NCI-H2107 treated with DMSO at 0.1 percent for 48 hours (cell line): Measurements from ENCODE around the gene MAML2.

ENCODE experiments used
- DNase-seq: peaks from one replicate; lab custom pipeline; 2025; ENCODE audit not compliant: unreplicated experiment; lab: John Stamatoyannopoulos, UW

MAML2 gene

DNA sequence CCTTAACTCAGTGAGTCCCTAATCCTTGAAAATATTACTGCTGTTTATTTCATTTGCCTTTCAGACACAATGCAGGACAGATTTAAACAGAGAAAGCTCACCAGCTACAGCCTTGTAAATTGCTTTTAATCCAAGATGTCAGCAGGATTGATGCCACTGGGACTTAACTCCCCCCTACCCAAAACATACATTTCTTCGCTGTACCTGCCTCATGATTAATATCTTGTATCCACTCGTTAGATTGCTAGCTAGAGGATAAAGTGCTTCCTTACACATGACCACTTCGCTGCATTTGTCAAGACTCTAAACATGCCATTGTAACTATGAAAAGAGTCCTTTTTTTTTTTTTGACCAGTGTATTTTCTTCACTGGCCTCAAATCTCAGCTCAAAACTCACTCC, 236.3 kb downstream of the MAML2 start:
- DNase-seq, result no peak

DNA sequence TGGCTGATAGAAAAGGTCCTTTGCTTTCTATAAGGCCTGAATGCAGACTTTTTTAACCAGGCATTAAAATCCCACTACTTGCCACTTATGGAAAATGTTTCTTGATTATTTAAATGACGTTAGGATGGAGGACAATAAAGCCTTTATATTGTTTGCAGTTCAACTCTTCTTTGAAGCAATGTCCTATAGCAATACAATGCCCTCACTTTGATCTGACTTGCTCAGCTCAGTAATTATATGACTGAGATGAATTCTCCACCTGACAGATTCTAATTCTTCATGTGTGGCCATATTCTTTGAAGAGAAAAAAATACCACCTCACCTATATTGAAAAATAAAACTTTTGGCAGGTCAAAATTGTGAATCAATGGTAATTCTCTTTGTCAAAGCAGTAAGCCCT, 237.1 kb downstream of the MAML2 start:
- DNase-seq, result no peak

DNA sequence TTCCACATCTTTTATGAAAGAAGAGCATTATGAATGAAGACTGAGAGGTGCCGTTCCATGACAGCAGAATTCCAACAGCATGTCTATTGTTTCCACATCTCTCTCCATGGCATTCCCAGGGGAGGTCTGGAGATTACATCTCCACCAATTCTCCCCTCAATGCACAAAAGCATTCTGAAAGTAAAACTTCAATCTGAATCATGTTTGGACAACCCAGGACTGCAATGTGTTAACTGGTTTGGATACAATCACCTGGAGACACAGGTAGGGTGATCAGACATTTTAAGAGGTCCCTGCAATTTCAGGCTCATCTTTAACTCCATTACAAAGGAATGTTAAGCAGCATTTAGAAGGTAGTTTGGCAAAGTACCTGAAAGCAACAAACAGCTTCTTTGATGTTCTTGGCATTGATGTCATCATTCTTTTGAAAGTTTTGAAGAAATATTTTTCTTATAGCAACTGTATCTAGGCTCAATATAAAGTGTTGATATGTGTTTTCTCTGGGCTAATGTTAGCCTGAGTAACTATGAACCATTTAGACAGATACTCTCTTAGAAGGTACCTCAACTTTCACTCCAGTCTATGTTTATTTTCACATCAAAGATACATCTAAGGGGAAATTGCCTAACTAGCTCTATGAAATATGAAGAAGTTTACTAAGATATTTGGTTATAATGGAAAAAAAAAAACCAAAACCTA, 237.6 kb downstream of the MAML2 start:
- no peak for DNase-seq

DNA sequence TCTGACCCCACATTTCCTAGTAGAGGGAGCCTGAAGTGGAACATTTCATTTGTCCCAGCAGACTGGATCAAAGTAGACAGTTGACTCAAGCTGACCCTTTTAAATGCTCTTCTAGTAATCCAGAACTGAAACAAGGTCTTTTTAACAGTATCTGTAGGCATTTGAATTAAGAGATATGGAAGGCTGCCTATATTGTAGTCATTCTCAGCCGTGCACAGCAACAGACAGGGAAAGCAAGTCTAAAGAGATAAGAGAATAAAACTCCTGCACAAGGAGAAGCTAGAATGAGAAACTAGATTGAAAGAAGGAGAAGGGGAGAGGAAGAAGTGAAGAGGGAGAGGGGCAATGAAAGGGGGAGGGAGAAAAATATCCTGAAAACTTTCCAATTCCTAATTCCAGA, 238.5 kb downstream of the MAML2 start:
- no peak for DNase-seq

DNA sequence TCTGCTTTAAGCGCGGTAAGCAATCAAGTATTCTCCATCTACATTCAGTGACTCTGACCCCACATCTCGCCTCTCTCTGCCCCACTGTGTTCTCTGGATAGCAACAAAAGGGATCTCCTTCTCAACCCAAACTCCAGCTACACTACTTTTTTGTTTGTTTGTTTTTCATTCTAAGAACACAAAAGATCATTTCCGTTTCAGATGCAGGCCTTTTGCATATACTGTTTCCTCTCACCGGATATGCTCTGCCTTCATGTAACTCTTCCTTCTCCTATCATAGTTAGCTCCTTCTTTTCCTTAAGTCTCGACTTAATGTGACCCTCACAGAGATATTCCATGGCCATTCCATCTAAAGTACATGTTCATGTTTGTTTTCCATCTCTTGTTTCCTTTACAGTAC, 239.3 kb downstream of the MAML2 start:
- DNase-seq, result no peak

DNA sequence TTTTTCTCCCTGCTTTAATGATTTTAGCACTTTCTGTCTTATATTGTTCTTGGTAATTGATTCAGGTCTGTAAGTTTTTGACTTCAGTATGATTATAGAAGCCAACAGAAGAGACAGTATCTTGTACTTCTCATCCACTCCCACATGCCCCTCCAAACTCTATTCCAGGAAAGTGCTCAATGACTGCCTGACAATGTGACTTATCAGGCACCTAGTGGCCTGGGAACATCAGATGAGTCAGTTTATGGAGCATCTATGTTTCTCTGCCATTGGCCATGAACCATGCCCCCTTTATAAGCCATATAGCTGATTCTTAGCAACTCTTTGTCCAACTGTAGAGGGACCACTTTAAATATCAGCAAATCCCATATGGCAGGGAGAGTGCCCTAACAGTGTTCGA, 239.9 kb downstream of the MAML2 start:
- DNase-seq, result no peak

DNA sequence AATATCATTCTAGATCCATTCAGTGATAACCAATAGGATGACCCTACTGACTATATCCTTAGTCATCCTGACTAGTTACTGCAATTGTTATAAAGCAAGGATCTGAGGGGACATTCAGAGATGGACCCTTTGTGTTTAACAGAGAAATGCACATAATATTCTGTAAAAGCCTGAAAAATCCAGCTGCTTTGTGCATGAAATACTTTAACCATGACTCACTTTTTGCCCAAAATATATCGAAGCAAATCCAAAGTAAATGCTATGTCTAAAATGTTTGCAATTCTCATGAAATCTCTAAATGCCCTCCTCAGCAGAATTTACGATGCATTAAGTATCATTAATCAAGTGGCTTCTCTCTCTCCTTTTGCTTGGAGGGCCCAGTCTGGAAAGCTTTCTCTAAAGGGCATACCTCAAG, 240.3 kb downstream of the MAML2 start:
- DNase-seq, result no peak

DNA sequence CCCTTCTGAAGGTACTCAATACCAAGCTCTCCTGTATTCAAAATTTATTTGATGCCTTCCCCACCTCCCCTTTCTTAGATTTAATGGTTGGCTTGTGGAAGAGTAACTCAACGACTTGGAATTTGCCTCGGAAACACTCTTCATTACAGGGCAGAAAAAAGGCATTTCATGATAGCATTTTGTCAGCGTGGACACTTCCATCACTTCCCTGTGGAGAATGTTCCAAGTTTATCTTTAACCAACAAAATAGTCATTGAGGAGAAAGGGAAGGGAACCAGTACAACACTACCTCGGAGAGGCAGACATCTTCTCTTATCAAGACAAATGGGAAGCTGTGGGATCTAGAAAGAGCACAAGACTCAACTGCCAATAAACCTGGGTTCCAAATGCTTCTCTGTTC, 241.8 kb downstream of the MAML2 start:
- no peak for DNase-seq

DNA sequence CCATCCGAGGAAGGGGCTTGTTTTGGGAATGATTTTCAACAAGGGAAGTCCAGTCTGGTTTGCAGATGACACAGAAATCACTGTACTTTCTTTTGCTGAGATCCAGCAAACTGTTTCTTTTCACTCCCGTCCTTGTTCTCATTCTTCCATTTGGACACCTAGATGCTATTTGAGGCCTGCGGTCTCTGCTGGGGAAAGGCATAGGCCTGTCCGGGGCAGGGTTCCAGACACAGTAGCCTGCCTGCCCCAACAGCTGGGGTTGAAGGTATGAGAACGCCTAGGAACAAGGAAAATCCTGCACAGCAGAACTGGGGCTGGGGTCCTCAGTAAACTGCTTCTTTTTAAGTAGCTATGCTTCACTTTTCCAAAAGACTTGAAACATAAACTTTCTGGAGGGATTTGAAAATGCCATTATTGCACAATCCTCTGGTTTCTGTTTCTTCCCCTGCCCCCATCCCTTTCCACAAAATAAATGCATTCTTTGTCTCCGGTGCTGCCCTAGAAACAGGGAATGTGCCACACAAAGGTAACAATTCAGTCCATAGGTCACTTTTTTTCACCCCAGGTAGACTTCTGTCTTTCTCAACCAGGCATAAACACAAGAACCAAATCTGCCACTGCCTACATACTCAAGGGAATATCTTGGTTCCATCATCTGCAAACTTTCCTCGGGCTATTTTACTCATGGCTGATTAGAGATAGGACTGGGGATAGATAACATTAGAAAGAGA, 244.3 kb downstream of the MAML2 start:
- no peak for DNase-seq

DNA sequence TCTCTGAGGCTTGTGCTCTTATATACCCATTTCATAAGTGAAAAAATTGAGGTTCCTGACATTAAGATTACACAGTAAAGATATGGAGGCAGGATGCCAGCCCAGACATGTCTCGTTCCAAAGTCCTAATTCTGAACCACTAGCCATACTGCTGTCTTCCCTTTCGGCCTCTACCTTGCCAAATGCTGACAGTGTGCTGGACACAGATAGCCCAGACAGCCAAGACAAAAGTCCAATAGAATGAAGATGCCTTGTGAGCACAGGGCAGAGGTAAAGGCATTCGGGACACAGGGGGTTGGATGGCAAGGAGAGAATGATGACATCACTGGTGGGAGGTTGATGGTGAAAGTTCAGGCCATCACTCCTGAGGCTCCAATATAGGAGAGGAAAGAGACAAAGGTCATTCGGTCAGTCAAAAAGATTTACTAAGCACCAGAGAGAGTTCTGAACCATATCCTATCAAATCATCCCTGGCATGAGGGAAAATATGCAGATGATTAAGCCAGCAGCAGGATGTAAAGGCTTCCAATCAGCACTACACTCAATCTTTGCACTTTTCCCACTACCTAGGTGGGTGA, 245.1 kb downstream of the MAML2 start:
- no peak for DNase-seq

DNA sequence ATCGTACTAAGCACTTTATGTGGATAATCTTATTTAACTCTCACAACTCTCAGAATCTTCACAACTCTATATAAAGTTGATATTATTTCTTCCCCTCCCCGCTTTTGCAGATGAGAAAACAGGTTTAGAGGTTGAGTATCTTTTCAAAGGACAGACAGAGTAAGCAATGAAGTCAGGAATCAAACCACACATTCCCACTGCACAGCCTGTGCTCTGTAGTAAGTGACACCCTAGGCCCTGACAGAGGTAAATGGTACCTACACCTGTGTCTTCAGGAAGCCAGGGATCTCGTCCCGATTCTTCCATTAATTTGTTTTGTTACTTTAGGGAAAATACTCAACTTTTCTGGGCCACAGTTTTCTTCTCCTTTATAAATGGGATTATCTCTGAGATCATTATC, 246.6 kb downstream of the MAML2 start:
- DNase-seq, result no peak

DNA sequence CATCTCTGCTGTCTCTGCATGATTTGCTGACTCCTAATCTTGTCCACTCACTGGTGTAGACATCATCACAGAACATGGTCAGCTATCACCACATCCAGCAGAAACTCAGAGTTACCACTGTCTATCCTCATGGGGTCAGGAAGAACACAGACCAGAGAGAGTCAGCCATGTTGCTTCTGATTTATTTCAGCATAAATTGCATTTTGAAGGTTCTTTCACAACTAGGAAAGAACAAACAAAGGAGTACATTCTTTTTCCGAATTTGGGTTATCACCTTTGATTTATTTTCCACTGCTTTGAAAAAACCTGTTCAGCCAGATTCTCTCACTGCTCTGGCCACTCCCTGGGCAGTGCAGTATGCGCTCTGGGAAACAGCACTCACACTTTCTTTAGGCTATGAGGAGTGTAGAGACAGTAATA, 247.1 kb downstream of the MAML2 start:
- DNase-seq, result no peak

DNA sequence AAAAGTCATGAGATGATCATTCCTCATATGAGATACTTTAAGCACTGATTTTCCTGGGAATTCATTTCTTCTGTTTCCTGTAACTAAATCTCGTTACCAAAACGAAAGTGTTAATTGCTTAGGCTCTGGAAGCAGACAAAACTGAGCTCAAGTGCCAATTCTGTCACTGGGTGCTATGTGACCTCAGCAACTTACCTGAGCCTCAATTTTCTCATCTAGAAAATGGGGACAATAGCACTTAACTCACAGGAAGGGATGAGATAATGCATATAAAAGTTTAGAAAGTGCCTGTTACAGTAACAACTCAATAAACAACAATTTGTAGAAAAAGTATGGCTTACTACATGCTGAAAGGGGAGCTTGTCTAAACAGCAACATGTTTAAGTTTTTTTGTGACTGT, 248.8 kb downstream of the MAML2 start:
- no peak for DNase-seq

DNA sequence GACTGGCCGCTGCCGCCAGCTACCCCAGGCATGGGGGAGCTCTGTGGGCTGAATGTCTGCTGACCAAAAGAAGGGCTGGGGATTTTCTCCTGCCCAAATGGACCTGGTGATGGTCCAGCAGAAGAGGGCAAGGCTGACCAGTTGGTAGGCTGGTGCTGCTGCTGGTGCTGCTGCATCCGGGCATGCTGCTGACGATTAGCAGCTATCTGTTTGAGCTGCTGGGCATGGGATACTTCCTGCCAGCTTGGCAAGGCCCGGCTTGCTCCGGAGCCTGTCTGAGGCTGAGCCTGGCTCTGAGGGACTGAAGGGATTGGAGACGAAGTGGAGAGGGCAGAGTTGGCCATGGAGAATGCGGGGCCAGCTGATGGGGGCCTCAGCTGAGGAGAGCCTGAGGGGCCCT, 250.5 kb downstream of the MAML2 start:
- DNase-seq, result no peak

DNA sequence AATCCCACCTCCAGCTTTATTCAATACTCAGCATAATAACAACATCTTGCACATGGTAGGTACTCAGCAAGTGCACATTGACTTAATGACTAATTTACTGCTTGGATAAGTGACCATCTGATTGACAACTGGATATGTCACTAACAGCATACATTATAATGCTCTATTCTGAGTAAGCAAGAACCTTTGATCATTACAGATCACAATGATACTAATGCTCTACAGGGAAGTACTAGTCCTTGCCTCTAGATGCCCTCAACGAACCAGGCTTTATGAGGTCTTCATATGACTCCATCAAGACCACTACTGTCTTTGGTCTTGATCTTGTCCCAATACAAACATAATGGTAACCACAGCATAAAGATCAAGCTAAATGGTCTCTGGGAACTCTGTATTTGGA, 251.5 kb downstream of the MAML2 start:
- no peak for DNase-seq

DNA sequence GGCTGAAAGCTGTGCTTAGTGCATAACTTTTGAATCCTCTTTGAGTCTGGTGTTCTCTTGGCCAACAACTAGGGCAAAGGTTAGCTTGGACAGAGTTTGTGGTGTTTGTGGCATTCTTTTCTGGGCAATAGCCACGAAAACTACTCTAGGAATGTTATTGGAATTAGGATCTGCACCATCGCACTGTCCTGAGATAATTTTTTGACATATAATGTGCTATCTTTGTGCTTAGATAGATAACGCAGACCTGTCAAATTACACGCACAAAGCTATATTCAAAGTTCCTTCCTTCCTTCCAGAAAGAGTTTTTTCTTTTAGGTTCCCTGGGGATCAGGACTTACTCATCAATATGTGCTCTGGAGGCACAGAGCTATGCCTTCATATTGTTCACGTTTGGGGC, 252.3 kb downstream of the MAML2 start:
- no peak for DNase-seq

DNA sequence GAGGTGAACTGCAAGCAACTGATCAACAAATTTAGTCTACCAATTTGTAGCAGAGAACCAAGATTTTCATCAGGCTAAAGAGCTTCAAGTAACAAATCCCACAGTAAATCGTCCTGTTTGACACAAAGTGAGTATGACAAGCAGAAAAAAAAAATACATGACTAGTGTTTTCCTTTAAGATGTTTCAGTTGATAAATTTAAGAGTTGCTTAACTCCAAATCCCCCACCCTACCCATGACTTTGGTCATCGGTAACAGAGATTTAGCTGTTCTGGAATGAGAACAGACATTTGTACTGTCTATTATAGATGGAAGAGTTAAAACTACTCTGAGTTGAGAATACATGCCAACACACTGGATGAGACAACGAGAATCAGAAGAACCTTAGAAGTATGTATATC, 254.1 kb downstream of the MAML2 start:
- no peak for DNase-seq

DNA sequence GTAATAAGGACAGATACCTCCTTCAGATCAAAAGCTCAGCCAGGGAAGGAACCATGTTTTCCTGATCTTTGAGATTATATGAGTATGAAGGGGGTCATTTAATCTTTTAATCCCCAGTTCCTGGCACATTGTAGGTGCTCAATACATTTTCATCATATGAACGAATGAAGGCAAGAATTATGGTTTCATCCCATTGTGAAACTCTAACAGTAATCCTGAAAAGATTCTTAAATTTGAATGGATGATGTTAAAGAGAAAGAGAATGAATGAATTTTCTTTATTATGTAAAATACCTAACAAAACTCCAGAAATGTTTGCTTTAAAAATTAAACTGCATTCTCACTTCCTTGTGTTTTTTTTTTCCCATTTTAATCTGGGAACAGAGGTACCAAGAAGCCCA, 256.9 kb downstream of the MAML2 start:
- no peak for DNase-seq

DNA sequence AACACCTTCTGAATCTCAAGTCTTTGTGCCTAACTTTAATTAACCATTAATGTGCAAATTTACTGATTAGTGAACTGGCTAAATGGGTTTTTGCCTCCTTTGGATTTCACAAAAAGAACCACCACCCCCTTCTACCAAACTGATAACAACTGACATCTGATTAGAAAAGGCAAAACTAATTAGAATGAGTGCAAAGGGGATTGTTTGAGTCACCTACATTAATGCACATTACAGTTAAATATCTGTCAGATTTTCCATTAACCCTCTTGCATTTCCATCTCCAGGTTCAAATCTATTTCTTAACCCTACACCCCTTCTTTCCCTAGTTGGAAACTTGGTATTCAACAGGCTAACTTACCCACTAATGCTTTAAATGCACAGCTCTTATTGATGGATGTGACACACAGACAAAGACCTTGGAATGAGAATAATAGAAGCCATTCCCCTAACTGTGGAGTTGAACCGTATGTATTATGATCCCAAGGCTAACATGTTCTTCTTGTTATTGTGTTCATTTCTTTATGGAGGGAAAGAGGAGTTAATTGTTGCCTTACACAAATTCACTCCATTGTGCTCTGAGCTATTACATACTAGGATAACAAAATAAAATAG, 257.6 kb downstream of the MAML2 start:
- DNase-seq, result no peak

DNA sequence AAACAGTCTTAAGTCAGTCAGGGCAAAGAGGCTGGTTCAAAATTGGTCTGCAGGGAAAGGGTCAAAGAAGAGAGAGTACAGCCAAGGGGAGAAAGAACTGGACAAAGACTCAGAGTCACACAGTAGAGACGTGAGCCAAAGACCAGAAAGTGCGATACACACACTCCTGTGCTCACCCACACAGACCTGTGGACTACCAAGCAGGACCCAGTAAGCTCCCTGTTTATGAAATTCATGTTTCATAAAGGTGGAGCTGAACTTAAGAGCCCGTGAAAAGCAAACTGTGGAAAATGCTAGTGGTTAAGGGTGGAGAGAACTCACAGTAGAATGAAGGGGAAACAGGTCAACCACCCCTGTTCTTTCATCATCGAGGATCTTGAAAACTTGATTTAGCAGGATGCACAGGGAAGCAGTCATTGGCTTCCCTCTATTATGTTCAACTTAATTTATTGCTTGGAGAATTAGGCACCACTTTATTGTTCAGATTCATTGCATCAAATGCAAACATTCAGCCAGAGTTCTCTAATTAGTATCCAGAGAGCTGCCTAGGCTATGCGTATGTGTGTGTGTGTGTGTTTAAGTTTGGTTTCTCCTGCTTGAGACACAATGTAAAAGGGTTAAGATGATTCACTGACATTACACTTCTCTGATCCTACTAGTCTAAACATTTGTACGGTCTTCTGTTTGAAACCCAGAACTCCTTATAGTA, 258.2 kb downstream of the MAML2 start:
- no peak for DNase-seq

DNA sequence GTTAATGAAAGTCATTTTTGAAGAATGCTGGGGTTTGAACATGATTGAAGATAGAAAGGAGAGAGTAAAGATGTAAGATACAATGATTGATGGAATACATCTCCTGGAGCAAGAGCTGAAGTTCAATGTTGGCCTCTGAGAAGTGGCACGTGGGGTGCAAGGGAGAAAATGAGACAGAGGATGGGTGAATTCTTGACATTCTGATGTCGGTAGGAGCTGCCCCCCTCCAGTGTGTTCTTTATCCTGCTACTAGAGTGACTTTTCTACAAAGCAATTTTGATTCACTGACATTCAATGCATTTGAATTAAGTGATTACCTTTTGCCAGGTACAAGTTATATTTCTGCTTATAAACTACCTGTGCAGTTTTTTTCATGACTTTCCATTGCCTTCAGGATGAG, 260.1 kb downstream of the MAML2 start:
- DNase-seq, result no peak
